CD14-positive monocyte (primary cell): Measurements from ENCODE around the gene IMPA2. TPM values are rescaled to one million over a fixed set of nuclear protein-coding genes. Genes with fewer than 3 reads are reported as not detected.

Experiments used
- DNase-seq, 3 donors: peaks; one replicate each; pipeline ENCODE4 v3.0.0-alpha.2; 2011 to 2022
- H2AFZ ChIP-seq: 2 replicates; pipeline ENCODE4 v1.6.0; 2012; ENCODE audit warnings: mild to moderate bottlenecking, low read depth, low read length, inconsistent platforms; ENCODE audit not compliant: insufficient read depth, poor library complexity, severe bottlenecking
- H3K27ac ChIP-seq, 2 donors: 1 replicate in 1 of 2; 2 replicates in 1 of 2; pipeline ENCODE4 v1.5.1; 2012 to 2013; ENCODE audit warnings: low read length in 2 of 2, control low read depth in 1 of 2, inconsistent platforms in 1 of 2, low read depth in 1 of 2, mild to moderate bottlenecking in 1 of 2
- H3K27me3 ChIP-seq, 2 donors: one replicate each; pipeline versions ENCODE4 v1.6.0 to v1.6.1; 2011 to 2013; ENCODE audit warnings: low read length in 2 of 2; ENCODE audit not compliant: control insufficient read depth in 2 of 2, insufficient read depth in 2 of 2
- H3K36me3 ChIP-seq, 2 donors: replicated peaks in 1 of 2; 1 replicate in 1 of 2; 2 replicates in 1 of 2; pipeline versions ENCODE4 v1.5.1 to v1.6.1; 2012 to 2013; ENCODE audit warnings: low read length in 2 of 2, control low read depth in 1 of 2, inconsistent platforms in 1 of 2, mild to moderate bottlenecking in 1 of 2; ENCODE audit not compliant: insufficient read depth in 2 of 2, control insufficient read depth in 1 of 2
- H3K4me1 ChIP-seq, 2 donors: 1 replicate in 1 of 2; 2 replicates in 1 of 2; pipeline versions ENCODE4 v1.5.1 to v1.6.1; 2012 to 2013; ENCODE audit warnings: low read length in 2 of 2, control low read depth in 1 of 2, inconsistent platforms in 1 of 2, mild to moderate bottlenecking in 1 of 2, moderate library complexity in 1 of 2; ENCODE audit not compliant: insufficient read depth in 2 of 2, control insufficient read depth in 1 of 2
- H3K4me2 ChIP-seq: replicated peaks from 2 replicates; pipeline ENCODE3; 2012; ENCODE audit warnings: low read length, moderate library complexity, mild to moderate bottlenecking; ENCODE audit not compliant: poor library complexity, severe bottlenecking; ENCODE audit errors: extremely low read depth
- H3K4me3 ChIP-seq, 3 experiments: fragments of 200-600 bp in 1 of 3; sonication (generic) in 1 of 3; replicated peaks in 1 of 3; 1 replicate in 2 of 3; 2 replicates in 1 of 3; pipeline ENCODE4 v1.5.1; 2011 to 2013; ENCODE audit warnings: low read length in 3 of 3, mild to moderate bottlenecking in 3 of 3, control low read depth in 2 of 3, low read depth in 2 of 3, inconsistent platforms in 1 of 3, moderate library complexity in 1 of 3
- H3K79me2 ChIP-seq: 2 replicates; pipeline ENCODE4 v1.6.0; 2012; ENCODE audit warnings: mild to moderate bottlenecking, control low read depth, inconsistent platforms, low read length, moderate library complexity; ENCODE audit not compliant: insufficient read depth
- H3K9ac ChIP-seq: 2 replicates; pipeline ENCODE4 v1.6.0; 2017; ENCODE audit warnings: low read length, mild to moderate bottlenecking; ENCODE audit not compliant: insufficient read depth, poor library complexity, severe bottlenecking
- H3K9me3 ChIP-seq, 2 donors: replicated peaks in 1 of 2; 1 replicate in 1 of 2; 2 replicates in 1 of 2; pipeline versions ENCODE4 v1.5.1 to v1.6.1; 2012 to 2013; ENCODE audit warnings: low read length in 2 of 2, control low read depth in 1 of 2; ENCODE audit not compliant: control insufficient read depth in 1 of 2, insufficient read depth in 1 of 2
- H4K20me1 ChIP-seq: 2 replicates; pipeline ENCODE4 v1.6.0; 2012; ENCODE audit warnings: mild to moderate bottlenecking, low read length, control low read depth, moderate library complexity; ENCODE audit not compliant: insufficient read depth
- H3K27ac Mint-ChIP-seq, 7 donors: one replicate each; pipeline ENCODE4 v1.8.0; 2020; ENCODE audit warnings: mild to moderate bottlenecking in 7 of 7, mixed read lengths in 7 of 7, moderate library complexity in 6 of 7, inconsistent platforms in 2 of 7
- H3K27me3 Mint-ChIP-seq, 3 donors: one replicate each; pipeline ENCODE4 v1.8.0; 2021 to 2022; ENCODE audit warnings: low read depth in 3 of 3, mild to moderate bottlenecking in 3 of 3, mixed read lengths in 3 of 3, moderate library complexity in 3 of 3, inconsistent platforms in 1 of 3
- H3K36me3 Mint-ChIP-seq, 2 donors: one replicate each; pipeline ENCODE4 v1.8.0; 2020; ENCODE audit warnings: mixed read lengths in 2 of 2, inconsistent platforms in 1 of 2, mild to moderate bottlenecking in 1 of 2
- H3K4me1 Mint-ChIP-seq: one replicate; pipeline ENCODE4 v1.8.0; 2020; ENCODE audit warnings: mild to moderate bottlenecking, mixed read lengths
- H3K4me3 Mint-ChIP-seq, 2 donors: one replicate each; pipeline ENCODE4 v1.8.0; 2020; ENCODE audit warnings: mild to moderate bottlenecking in 2 of 2, mixed read lengths in 2 of 2, moderate library complexity in 1 of 2
- H3K9me3 Mint-ChIP-seq, 7 donors: one replicate each; pipeline ENCODE4 v1.8.0; 2020 to 2022; ENCODE audit warnings: mixed read lengths in 7 of 7, mild to moderate bottlenecking in 6 of 7, moderate library complexity in 6 of 7, inconsistent platforms in 2 of 7
- CTCF ChIP-seq: fragments of 200-600 bp; IDR thresholded peaks from one replicate; pipeline ENCODE4 v1.8.0; 2022; ENCODE audit warnings: antibody characterized with exemption, mild to moderate bottlenecking
- WGBS: methylation state at CpG from one replicate; pipeline ENCODE4 v1.1.5; 2013; ENCODE audit warnings: missing lambda C conversion rate; ENCODE audit not compliant: insufficient coverage; 5-methylcytosine and 5-hydroxymethylcytosine counted together
- intact Hi-C, 2 donors: fragments of 100-400 bp; cut with micrococcal nuclease; formaldehyde crosslinking; loops; one replicate each; pipeline versions ENCODE4 v1.15.0 to v1.15.1; 2023
- polyA plus RNA-seq, 3 donors: library from polyadenylated mRNA; depleted of rRNA in 1 of 3; unstranded in 2 of 3; stranded (reverse) in 1 of 3; fragments of 300-500 nt in 2 of 3; fragments of >200 nt in 1 of 3; fragmentation: Illumina TruSeq in 2 of 3; gene quantifications; 1 replicate in 2 of 3; 2 replicates in 1 of 3; pipeline ENCODE4 v1.2.3, GENCODE V29; 2012 to 2021

IMPA2 gene
- polyA plus RNA-seq, 3 donors = 97.4 to 186 (median 145) TPM

GRCh38 chr18:11999429-11999828 lies 18.1 kb downstream of the IMPA2 start:
- H3K4me2 ChIP-seq = no peak overlapping the region
- H3K27ac ChIP-seq = no peak overlapping the region
- H3K4me1 ChIP-seq = peaks cover 24 to 25% of the 10 kb centered on the region in 2 donors
- H3K79me2 ChIP-seq = peaks cover 64% of the 10 kb centered on the region
- H3K36me3 ChIP-seq = peaks cover 48 to 53% of the 10 kb centered on the region in 2 donors
- Mint-ChIP-seq H3K4me1 (peaks cover 25% of the 10 kb centered on the region), H3K9me3 (peaks cover 0 to 2% (median 0%) of the 10 kb centered on the region in 7 donors), H3K4me3 (no peak overlapping the region), H3K36me3 (peaks cover 37 to 60% of the 10 kb centered on the region in 2 donors), H3K27me3 (peaks cover 0 to 2% (median 0%) of the 10 kb centered on the region in 3 donors), H3K27ac (peak overlapping the region in 1 of 7 donors; percentile 17)
- H3K27me3 ChIP-seq = no peaks in the 10 kb centered on the region
- intact Hi-C loops = no loop called here
- H2AFZ ChIP-seq = no peak overlapping the region
- H3K4me3 ChIP-seq = no peak overlapping the region
- peaks cover 39% of the 10 kb centered on the region for H4K20me1 ChIP-seq
- H3K9me3 ChIP-seq = no peaks in the 10 kb centered on the region
- 97% methylated on average over 7 of the region's 7 CpGs for WGBS
- no peak for TF ChIP-seq CTCF
- no peak for DNase-seq
- H3K9ac ChIP-seq = no peak overlapping the region

- no peak for DNase-seq
- Histone ChIP-seq H4K20me1 (peaks cover 39% of the 10 kb centered on the region), H3K27ac (no peak overlapping the region), H3K4me3 (no peak overlapping the region), H3K36me3 (peaks cover 55 to 61% of the 10 kb centered on the region in 2 donors), H3K4me2 (no peak overlapping the region), H3K27me3 (no peaks in the 10 kb centered on the region), H3K9me3 (no peaks in the 10 kb centered on the region), H3K9ac (no peak overlapping the region), H3K4me1 (peaks cover 16 to 17% of the 10 kb centered on the region in 2 donors), H3K79me2 (peaks cover 61% of the 10 kb centered on the region), H2AFZ (no peak overlapping the region)
- Mint-ChIP-seq H3K4me3 (no peak overlapping the region), H3K9me3 (no peaks in the 10 kb centered on the region), H3K27ac (peak overlapping the region in 2 of 7 donors; percentile 1 to 6), H3K36me3 (peaks cover 44 to 67% of the 10 kb centered on the region in 2 donors), H3K27me3 (peaks cover 0 to 2% (median 0%) of the 10 kb centered on the region in 3 donors), H3K4me1 (peaks cover 18% of the 10 kb centered on the region)
- intact Hi-C loops = no loop called here
- TF ChIP-seq CTCF = no peak
- 100% methylated on average over 1 of the region's 5 CpGs for WGBS
Observed at GRCh38 chr18:12000072-12000659, 18.9 kb downstream of the IMPA2 start.
